ENCODE data around the gene UNC93A. TPM values are rescaled to one million over a fixed set of nuclear protein-coding genes. Genes with fewer than 3 reads are reported as not detected.

Gene UNC93A
- total and polyA plus RNA-seq, 2 donors (not counting 3 experiments of a cell fraction or from before 2014, with no cell fraction given): not detected

GRCh38 chr6:167295495-167296292 lies 4.6 kb downstream of the UNC93A start:
- Histone ChIP-seq H2AFZ (ENCODE audit: low read depth, low read length) (no peak overlapping the region), H3K4me2 (ENCODE audit: insufficient read depth, low read length) (no peak overlapping the region), H3K9ac (replicated peaks; ENCODE audit: extremely low read depth, insufficient read depth, low read length) (no peak overlapping the region), H3K9me3 (replicated peaks; ENCODE audit: control insufficient read depth, insufficient read depth, low read length) (no peaks in the 10 kb centered on the region), H3K27ac (ENCODE audit: insufficient read depth, low read depth, low read length) (no peak overlapping the region), H3K9me1 (replicated peaks; ENCODE audit: control insufficient read depth, extremely low read depth, insufficient read depth, low read length) (no peaks in the 10 kb centered on the region), H3K36me3 (ENCODE audit: control insufficient read depth in 2 of 2, extremely low read depth in 1 of 2, insufficient read depth in 2 of 2, low read length in 2 of 2) (no peaks in the 10 kb centered on the region), H3K4me1 (ENCODE audit: control insufficient read depth, extremely low read depth, insufficient read depth, low read length) (no peaks in the 10 kb centered on the region), H3K79me2 (ENCODE audit: control insufficient read depth, insufficient read depth, low read length) (no peaks in the 10 kb centered on the region), H3K4me3 (replicated peaks in 1 of 3; ENCODE audit: insufficient read depth in 1 of 3, low read depth in 1 of 3, low read length in 3 of 3) (no peak overlapping the region), H3K27me3 (ENCODE audit: control insufficient read depth in 2 of 2, insufficient read depth in 2 of 2, low read length in 2 of 2) (no peaks in the 10 kb centered on the region), H4K20me1 (replicated peaks; ENCODE audit: control insufficient read depth, extremely low read depth, insufficient read depth, low read length) (no peaks in the 10 kb centered on the region)
- POLR2A ChIA-PET: no interaction called here
- CTCF ChIA-PET: no interaction called here
- DNase-seq (ENCODE audit: low read depth, low spot score) (no peak), FAIRE-seq (no peak)
- intact Hi-C loops (cut with micrococcal nuclease) (no loop called here), dilution Hi-C loops (cut with MboI; ENCODE audit: extremely low pct_ligation_motif_present, low sequenced_read_pairs) (no loop called here)
- TF ChIP-seq POLR2A (IDR thresholded peaks at IDR 0.05; ENCODE audit: low read depth, low read length): no peak
- no peak for TF ChIP-seq EZH2 (IDR thresholded peaks at IDR 0.05; ENCODE audit: borderline replicate concordance, low read depth, low read length, severe bottlenecking)
- TF ChIP-seq GATA2 (IDR thresholded peaks at IDR 0.05; ENCODE audit: insufficient read depth, insufficient read length, low read depth, low read length): no peak
- TF ChIP-seq JUN (IDR thresholded peaks at IDR 0.05; ENCODE audit: borderline replicate concordance, insufficient read depth, insufficient read length, low read depth): no peak
- TF ChIP-seq MAX (IDR thresholded peaks at IDR 0.05; ENCODE audit: insufficient read depth, insufficient read length): no peak
- no peak for TF ChIP-seq FOS (IDR thresholded peaks at IDR 0.05; ENCODE audit: borderline replicate concordance, insufficient read depth, low read length)
- TF ChIP-seq, protein P1, sequence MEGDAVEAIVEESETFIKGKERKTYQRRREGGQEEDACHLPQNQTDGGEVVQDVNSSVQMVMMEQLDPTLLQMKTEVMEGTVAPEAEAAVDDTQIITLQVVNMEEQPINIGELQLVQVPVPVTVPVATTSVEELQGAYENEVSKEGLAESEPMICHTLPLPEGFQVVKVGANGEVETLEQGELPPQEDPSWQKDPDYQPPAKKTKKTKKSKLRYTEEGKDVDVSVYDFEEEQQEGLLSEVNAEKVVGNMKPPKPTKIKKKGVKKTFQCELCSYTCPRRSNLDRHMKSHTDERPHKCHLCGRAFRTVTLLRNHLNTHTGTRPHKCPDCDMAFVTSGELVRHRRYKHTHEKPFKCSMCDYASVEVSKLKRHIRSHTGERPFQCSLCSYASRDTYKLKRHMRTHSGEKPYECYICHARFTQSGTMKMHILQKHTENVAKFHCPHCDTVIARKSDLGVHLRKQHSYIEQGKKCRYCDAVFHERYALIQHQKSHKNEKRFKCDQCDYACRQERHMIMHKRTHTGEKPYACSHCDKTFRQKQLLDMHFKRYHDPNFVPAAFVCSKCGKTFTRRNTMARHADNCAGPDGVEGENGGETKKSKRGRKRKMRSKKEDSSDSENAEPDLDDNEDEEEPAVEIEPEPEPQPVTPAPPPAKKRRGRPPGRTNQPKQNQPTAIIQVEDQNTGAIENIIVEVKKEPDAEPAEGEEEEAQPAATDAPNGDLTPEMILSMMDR (IDR thresholded peaks at IDR 0.05; ENCODE audit: extremely low read depth in 1 of 2, insufficient read depth in 1 of 2, low read depth in 1 of 2, low read length in 2 of 2): no peak
- no peak for TF ChIP-seq POLR2AphosphoS5 (IDR thresholded peaks at IDR 0.05; ENCODE audit: insufficient read depth, low read depth, low read length)
- no peak for TF ChIP-seq MYC (IDR thresholded peaks at IDR 0.05; ENCODE audit: low read depth, low read length)
- no TSS peak for BruUV-seq (replicated peaks)
